GM19372 (cell line): ENCODE measurements around the gene AURKAIP1.
A peak's percentile ranks its signal among the peaks of the same experiment; 100 is the strongest.

ENCODE experiments used
- ATAC-seq: cut with Tn5 transposase; IDR thresholded peaks from one replicate; pipeline ENCODE4 v1.9.1; 2021; ENCODE audit warnings: mild to moderate bottlenecking, low read depth, moderate library complexity; ENCODE audit not compliant: unreplicated experiment

The AURKAIP1 gene

DNA sequence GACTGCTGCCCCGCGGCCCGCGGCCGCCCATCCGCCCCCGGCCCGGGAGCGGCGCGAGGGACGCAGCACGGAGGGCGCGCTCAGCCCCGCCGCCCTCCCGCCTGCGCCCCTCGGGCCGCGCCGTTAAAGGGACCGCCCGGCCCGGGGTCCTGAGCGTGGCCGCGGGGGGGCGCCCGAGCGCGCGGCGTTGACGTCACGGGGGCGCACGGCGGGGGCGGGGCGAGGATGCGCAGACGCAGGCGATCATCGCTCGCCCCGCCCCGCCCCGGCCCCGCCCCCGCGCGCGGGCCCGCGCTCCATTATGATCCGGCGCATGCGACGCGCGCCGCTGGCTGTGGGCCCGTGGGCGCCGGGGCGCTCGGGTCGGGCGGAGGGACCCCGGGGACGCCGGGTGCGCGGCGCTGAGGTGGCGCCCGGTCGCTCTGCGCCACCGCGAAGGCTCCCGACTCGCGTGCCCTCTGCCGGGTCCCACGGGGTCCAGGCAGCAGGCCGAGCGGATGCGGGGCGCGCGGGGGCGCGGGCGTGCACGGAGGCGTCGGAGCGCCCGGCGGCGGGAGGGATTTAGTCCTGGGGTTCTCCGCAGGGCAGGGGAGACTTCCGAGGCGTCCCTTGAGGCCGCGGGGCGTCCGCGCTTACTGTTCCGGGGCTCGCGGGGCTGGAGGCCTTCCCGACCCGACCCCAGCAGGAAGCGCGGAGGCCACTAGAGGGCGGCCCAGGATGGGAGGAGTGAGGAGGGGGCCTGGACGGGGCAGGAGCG, 25.6 kb downstream of the AURKAIP1 start, which contains the start of gene DVL1:
Gene DVL1 (minus strand): TSS at position 163 of the 757 bp plus-strand sequence. CDS start 353 bp downstream, outside the sequence.
- peak; percentile 78 for ATAC-seq

DNA sequence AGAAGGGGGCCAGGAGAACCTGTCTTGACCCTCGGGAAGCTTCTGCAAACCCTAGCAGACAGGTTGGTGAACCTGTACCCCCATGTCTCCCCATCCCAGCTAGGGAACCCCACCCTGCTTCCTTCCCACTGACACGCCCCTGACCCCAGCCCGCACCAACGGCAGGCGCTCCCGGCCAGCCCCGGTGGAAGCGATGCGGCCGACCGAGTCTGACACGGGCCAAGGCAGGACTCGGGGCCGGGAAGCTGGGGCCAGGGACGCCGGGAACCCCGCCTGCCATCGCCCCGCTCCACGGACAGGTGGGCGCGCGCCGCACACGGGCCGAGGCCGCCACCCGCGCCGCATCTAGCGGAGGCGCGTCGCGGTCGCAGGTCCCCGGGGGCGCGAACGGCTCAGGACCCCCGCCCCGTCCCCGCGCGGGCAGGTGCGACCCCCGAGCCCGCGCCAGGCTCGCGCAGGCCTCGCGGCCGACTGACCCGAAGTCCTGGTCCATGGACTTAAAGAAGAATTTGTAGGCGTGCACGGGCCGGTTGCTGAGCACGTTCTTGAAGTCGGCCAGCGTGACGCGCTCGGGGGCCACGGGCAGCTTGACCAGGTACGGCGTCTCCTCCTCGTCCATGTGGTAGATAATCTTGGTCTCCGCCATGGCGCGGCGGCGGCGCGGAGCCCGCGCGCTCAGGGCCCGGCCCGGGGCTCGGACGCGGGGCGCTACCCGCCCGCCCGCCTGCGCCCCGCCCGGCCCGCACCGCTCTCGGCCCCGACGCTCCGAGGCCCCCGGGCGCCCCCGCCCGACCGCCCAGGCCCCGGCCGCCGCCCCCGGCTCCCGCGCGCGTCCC, 26.4 kb downstream of the AURKAIP1 start:
- ATAC-seq, result no peak

DNA sequence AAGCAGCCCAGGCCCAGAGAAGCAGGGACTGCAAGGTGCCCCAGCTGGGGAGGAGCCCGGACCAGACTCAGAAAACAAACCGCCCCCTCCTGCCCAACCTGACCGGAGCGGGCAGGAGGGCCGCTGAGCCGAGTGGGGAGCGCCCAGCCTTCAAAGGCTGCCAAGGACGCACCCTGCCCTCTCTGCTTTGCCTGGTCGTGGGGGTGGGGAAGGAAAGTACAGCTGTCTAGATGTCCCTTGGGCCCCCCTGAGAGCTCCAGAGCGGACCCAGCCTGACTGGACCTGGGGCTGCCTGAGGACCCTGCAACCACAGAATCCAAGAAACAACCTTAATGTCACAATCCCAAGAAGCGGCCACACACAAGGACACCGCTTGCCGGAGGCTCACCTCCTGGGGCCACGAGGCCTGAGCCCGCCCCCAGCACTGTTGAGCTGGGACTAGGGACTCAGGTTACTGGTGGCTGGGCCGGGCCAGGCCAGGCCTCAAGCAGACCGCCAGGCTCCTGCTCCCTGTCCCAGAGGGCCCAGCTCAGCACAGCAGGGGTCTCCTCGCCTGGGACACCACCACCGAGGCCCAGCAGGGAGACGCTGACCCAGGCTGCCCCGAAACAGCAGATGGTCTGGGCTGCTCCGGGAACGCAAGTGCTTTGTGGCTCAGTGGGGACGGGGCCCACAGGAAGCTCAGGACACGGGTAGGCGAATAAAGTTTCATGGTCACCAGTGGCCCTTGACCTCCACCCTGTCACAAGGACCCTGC, 27.2 kb downstream of the AURKAIP1 start:
- ATAC-seq, result no peak

DNA sequence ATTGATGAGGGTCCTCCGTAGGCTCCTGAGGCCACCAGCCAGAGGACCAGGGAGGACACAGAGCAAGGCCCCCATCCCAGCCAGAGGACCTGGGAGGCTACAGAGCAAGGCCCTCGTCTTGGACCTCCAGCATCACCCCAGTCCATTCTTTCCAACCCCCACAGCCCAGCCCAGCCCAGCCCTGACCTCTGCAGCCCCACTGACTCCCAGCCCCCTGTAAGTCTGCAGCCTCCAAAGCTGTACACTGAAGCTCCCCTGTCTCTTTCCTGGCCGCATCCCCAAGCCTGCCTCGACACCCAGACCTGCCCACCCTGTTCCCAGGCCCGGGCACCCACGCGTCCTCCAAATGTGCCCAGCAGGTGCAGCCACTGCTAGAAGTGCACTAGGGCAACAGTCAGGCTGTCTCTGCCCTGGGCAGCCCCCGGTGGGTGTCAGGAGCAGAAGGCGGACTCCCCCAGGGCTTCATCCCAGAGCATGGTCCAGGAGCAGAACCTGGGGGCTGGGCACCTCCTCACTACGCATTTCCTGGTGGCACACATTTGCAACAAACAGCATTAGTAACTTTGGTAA, 27.9 kb downstream of the AURKAIP1 start:
- ATAC-seq, result no peak

DNA sequence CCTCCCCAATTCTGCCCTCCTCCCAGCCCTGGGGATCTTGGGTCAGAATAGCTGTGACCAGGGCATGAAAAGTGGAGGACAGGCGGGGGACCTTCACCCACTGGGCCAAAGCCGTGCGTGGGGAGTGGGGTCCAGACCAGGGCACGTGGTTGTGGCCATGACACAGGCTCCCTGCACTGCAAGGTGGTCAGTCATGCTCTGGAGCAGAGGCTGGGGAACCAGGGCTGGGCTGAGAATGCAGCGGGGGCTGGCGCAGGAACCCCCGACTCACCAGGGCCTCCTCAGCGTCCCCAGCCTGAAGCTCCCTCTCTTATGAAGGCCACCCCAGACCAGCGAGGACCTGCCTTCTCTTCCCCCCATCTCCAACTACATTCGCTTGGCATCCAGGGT, 28.5 kb downstream of the AURKAIP1 start:
- no peak for ATAC-seq

DNA sequence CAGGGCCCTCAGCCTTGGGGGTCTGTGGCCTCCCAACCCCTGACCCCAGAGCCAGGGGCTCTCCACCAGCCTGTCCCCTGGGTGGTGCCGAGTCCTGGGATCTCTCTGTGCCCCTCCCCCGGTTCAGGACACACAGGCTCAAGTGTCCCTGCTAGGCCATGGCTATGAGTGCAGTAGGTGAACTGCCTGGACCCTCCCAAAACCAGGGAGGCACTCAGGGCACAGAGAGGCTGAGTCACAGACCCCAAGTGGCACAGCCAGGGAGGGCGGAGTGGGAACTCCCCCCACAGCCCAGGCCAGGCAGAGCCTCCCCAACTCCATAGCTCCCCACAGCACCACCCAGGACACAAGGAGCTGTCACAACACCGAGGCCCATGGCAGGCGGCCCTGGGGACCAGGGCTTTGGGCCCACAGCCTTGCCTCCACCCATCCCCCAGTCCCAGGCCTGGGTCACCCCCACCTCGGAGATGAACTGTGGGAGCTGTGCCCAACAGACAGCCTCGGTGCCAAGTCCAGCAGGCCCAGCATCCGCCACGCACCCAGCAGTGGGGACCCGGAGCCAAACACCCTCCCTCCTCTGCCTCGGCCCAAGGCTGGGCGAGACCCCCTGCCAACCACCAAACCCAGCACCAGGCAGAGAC, 29.0 kb downstream of the AURKAIP1 start:
- no peak for ATAC-seq

DNA sequence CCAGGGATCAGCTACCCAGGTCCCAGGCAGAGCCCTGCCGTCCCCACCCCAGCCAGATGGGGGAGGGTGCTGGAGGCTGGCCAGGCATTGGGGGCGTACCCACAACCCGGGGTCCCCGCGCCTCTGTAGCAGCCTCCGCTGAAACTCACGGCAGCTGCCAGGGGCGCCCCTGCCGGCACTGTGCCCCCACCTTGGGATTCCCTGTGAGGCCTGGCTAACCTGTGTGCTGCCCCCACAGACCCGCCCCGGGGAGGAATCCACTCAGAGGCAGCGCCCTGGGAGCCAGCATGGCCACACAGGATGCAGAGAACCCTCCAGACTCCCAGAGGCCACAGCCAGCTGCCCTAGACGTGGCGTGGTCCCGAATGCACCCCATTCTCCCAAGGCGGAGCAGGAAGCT, 29.6 kb downstream of the AURKAIP1 start:
- ATAC-seq, result no peak

DNA sequence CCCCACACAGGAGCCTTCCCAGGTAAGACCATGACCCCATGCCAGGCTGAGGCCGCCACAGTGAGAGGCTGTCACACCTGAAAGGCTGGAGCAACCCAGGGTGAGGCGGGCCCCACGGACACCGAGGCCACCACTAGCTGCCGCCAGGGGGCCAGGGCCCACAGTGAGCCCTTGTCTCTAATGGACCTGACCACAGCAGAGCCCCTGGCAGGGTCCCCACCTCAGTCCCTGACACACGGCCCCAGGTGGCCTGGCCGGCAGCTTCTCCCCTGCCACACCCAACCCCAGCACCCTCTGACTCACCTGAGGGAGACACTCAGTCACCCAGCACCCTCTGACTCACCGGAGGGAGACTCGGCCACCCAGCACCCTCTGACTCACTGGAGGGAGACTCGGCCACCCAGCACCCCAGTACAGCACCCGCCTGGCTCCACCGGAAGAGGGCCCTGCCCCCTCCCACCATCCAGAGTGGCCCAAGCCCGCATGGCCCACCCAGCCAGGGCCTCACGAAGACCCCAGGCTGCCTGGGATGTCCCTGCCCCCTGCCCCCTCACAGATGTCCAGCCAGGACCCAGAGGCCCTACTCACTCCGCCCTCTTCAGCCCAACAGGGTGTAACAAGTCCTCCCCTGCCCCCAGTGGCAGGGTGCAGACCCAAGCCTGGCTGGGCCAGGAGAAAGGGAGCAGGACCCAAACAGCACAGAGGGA, 30.2 kb downstream of the AURKAIP1 start:
- no peak for ATAC-seq

DNA sequence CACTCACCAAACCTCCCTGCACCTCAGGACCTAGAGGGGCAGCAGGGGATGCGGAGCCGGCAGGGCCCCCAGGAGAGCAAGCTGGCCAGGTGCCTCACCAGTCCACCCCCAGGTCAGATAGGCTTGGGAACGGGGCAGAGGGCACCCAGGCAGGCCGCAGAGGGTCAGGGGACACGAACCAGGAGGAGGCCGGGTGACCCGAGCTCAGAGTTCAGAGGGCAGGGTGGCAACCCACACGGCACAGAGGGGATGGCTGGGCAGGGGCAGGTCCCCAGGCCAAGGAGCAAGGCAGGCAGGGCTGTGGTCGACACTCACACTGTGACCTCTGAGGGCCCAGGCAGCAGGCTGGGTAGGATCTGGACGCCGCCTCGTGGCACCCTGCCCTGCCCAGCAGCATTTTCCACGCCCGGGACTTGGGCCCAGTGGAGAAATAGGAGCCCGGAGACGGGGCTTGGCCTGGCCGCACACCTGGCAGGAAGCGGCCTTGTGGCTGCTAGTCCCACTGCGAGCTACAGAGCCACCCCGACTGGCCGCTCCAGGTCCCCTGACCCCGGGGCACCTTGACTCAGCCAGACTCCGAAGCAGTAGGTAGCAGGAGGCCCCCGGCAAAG, 31.1 kb downstream of the AURKAIP1 start:
- no peak for ATAC-seq

DNA sequence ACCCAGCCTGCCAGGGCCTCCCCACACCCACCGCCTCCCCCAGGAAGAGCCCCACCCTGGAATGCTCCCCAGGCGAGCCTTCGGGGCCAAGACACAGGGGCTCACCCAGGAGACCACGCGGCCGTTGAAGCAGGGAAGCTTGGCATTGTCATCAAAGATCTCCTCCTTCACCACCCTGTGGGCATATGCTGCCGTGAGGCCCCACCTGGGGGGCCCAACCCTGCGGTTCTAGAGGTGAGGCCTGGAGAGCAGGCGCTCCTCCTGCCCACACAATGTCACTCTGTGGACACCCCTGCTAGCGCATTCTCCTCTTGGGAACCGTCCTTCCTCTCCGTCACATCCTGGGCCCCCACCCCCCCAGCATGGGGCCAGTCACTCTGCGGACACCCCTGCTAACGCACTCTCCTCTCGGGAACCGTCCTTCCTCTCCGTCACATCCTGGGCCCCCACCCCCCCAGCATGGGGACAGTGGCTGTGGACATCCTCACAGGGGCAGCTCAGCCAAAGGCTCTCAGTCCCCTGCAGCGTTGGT, 32.4 kb downstream of the AURKAIP1 start:
- no peak for ATAC-seq

DNA sequence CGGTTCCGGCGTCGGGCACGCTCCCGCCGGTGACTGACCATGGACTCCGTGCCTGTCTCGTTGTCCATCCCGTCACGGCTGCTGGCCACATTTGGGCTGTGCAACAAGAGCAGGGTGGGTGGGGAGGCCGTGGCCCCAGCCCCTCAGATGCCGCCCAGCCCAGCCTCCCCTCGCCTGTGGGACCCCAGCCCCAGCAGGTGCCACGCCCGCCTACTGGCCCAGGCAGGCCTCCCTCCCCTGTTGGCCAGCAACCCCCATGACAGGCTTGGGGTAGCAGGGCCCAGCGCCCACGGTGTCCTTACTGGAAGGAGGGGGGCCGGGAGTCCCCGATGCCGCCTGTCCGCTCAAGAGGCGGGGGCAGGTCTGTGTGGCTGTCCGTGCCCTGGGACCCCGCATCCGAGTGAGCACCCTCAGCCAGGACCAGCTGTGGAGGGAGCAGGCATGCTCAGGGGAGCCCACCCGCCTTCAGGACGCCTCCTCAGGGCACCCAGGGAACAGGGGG, 32.9 kb downstream of the AURKAIP1 start:
- no peak for ATAC-seq

DNA sequence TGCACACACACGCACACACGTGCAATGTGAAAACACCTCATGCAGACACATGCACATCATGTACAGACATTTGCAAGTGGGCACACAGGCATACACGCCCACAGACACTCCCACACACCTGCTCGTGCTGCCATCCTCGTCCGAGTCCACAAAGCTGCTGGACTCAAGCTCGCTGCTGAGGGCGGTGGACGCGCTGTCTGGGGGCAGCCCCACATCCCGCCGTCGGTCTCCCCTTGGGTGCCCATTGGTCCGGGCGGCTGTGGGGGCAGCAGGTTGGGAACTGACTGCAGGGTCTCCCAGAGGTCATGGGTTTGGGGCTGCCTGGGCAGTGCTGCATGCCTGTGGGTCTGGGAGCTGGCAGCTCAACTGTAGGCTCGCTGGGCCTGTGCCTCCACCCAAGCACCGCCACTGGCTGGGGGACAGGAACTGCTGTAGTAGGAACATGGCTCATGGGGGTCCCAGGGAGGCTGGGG, 33.4 kb downstream of the AURKAIP1 start:
- no peak for ATAC-seq

DNA sequence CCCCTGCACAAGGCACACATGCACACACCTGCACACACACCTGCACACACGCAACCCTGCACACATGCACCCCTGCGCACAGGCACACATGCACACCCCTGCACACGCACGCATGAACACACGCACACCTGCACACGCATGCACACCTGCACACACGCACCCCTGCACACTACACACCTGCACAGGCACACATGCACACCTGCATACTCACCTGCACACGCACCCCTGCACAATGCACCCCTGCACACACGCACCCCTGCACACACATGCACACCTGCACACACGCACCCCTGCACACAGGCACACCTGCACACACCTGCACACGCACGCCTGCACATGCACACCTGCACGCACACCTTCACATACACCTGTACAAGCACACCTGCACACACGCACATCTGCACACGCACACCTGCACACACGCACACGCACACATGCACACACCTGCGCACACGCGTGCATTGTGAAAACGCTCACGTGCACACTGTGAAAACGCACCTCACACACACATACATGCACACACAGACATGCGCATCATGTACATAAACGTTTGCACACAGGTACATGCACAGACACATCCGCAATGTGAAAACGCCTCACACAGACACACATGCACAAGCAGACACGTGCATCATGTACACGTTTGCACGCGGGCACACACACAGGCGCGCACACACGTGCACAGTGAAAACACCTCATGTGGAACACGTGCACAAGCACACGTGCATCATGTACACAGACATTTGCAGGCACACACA, 34.0 kb downstream of the AURKAIP1 start:
- no peak for ATAC-seq

DNA sequence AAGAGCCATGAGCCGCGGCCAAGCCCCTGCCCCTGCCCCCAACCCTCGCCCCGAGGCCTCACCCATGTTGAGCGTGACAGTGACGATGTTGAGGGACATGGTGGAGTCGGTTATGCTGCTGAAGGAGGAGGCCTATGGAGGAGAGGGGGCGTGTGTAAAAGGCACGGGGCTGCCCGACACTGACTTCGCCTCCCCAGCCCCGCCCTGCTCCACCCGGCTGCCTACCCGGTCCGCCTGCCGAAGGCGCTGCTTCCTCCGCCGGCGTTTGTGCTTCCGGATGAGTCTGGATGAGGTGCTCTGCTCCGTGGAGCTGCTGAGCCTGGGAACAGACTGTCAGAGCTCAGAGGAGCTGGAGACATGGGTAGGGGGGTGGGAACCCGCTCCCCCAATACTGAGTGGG, 34.8 kb downstream of the AURKAIP1 start:
- ATAC-seq, result no peak

DNA sequence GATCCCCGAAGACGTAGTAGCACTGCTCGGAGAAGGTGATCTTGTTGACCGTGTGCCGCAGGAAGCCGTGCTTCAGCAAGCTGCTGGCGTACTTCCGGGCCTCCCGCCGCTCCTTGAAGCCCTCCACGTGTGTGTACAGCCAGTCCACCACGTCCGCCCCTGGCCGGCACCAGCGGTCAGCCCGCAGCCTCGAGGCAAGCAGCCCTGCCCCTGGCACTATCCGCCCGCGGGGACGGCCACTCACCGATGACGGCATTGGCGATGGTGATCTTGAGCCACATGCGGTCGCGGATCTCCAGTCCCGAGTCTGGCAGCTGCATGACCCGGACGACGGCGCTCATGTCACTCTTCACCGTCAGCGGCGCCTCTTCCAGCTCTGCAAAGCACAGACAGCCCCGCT, 36.7 kb downstream of the AURKAIP1 start:
- no peak for ATAC-seq

DNA sequence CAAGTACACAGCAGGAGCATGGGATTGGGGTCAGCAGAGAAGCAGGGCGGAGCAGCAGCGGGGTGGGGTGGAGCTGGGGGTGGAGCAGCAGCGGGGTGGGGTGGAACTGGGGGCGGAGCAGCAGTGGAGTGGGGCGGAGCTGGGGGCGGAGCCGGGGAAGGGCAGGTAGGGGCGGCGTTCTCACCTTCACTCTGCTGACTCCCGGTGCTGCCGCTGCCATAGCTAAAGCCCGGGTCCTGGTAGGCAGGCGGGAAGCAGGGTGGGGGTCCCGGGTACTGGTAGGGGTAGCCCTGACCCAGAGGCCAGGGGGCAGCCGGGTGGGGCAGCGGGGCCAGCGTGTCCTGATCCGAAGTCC, 37.2 kb downstream of the AURKAIP1 start:
- no peak for ATAC-seq

DNA sequence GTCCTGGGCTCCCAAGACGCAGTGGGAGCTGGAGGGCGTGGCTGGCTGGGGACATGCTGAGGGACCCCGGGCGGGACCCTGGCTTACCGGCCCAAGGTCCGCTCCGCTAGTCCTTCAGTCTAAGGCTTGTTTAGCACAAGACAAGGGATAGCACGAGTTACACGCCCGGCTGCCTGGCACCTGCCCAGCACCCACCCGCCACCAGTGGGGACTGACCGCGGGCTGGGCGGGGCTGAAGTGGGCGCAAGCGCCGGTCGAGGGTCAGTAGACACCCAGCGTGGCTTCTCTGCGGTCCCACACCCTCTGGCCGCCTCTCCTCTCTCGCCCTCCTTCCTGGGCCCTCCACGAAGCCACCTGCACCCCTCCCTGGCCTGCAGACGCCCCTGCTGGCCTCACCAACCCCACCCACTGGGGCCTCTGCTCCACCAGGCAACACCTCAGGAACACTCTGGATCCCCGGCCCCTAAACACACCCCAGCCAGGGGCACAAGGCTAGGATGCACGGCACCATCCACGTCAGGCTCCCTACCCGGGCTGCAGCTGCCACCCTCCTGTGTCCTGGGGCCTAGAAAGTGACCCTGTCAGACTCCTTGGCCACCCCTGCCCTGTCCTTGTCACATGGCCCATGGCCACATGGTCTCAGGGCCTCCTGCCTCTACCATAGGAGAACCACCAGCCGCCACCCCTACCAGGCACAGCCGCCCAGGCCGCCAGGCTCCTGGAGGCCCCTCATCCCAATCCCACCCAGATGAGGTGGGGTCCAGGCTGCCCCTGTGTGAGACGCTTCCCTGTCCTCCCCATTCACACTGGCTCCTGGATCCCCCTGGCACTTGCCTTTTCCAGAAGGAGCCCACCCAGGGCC, 37.8 kb downstream of the AURKAIP1 start:
- ATAC-seq, result no peak
